K562 (cell line): ENCODE data around the gene NDUFB7. TPM values are rescaled to one million over a fixed set of nuclear protein-coding genes. Genes with fewer than 3 reads are reported as not detected.

Experiments
- BCOR ChIP-seq: fragments of 450-650 bp; IDR thresholded peaks from 2 replicates; pipeline ENCODE4 v1.6.1; 2016
- BRD4 ChIP-seq: fragments of 200-600 bp; sonication (generic); IDR thresholded peaks from 2 replicates; pipeline ENCODE4 v1.6.1; 2017; ENCODE audit warnings: inconsistent platforms
- DPF2 ChIP-seq: fragments of 450-650 bp; IDR thresholded peaks from 2 replicates; pipeline ENCODE4 v1.6.1; 2016
- GABPB1 ChIP-seq: sonication (generic); formaldehyde crosslinking; IDR thresholded peaks from 2 replicates; pipeline ENCODE4 v1.8.0; 2022; ENCODE audit warnings: mild to moderate bottlenecking, missing genetic modification reagents
- HDAC1 ChIP-seq, 2 experiments: fragments of 450-650 bp; IDR thresholded peaks; 2 replicates each; pipeline ENCODE4 v1.6.1; 2016 to 2017; ENCODE audit warnings: inconsistent platforms in 1 of 2, mild to moderate bottlenecking in 1 of 2, moderate library complexity in 1 of 2
- HDGF ChIP-seq: fragments of 450-650 bp; IDR thresholded peaks from 2 replicates; pipeline ENCODE4 v1.6.1; 2016
- NFIC ChIP-seq: fragments of 450-650 bp; IDR thresholded peaks from 2 replicates; pipeline ENCODE4 v1.6.1; 2017; ENCODE audit warnings: mild to moderate bottlenecking, inconsistent platforms
- NR0B1 ChIP-seq: fragments of 450-650 bp; IDR thresholded peaks from one replicate; pipeline ENCODE4 v1.6.1; 2018; ENCODE audit warnings: mild to moderate bottlenecking, moderate library complexity; ENCODE audit not compliant: partially characterized antibody
- PBX2 ChIP-seq, 2 experiments: IDR thresholded peaks in 1 of 2; conservative IDR thresholded peaks in 1 of 2; 2 replicates each; pipeline ENCODE4 v1.6.1; 2016; ENCODE audit warnings: low read depth in 2 of 2, mild to moderate bottlenecking in 1 of 2, missing compliant biosample characterization in 1 of 2, missing genetic modification characterization in 1 of 2, moderate library complexity in 1 of 2
- PHF20 ChIP-seq: fragments of 450-650 bp; IDR thresholded peaks from 2 replicates; pipeline ENCODE4 v1.6.1; 2018; ENCODE audit not compliant: partially characterized antibody
- PRDM10 ChIP-seq: fragments of 450-650 bp; IDR thresholded peaks from 2 replicates; pipeline ENCODE4 v1.6.1; 2018; ENCODE audit not compliant: partially characterized antibody
- SMARCA4 ChIP-seq: fragments of 450-650 bp; IDR thresholded peaks from 2 replicates; pipeline ENCODE4 v1.6.1; 2016
- SMARCA5 ChIP-seq: fragments of 450-650 bp; IDR thresholded peaks from 2 replicates; pipeline ENCODE4 v1.6.1; 2016
- TEAD4 ChIP-seq, 2 experiments: sonication (generic) in 1 of 2; formaldehyde crosslinking in 1 of 2; IDR thresholded peaks; 2 replicates each; pipeline versions ENCODE4 v1.6.1 to v1.8.0; 2012 to 2022; ENCODE audit warnings: borderline replicate concordance in 1 of 2, inconsistent platforms in 1 of 2, low read length in 1 of 2, mild to moderate bottlenecking in 1 of 2, missing genetic modification reagents in 1 of 2
- TFAP4 ChIP-seq: sonication (generic); formaldehyde crosslinking; IDR thresholded peaks from 2 replicates; pipeline ENCODE4 v1.8.0; 2022; ENCODE audit warnings: missing genetic modification reagents, mild to moderate bottlenecking, moderate library complexity, borderline replicate concordance
- THRA ChIP-seq: fragments of 450-650 bp; IDR thresholded peaks from 2 replicates; pipeline ENCODE4 v1.6.1; 2017; ENCODE audit warnings: mild to moderate bottlenecking, moderate library complexity
- TRIM28 ChIP-seq: fragments of 450-650 bp; IDR thresholded peaks from 2 replicates; pipeline ENCODE4 v1.6.1; 2017
- polyA plus RNA-seq, 8 experiments: library from polyadenylated mRNA; depleted of rRNA in 4 of 8; stranded (reverse) in 5 of 8; unstranded in 3 of 8; fragments of >200 nt; fragmentation: Nextera tagmentation in 2 of 8; fragmentation: Illumina TruSeq in 1 of 8; extraction: Ambion mirVana in 2 of 8; extraction: Trizol in 1 of 8; gene quantifications; 2 replicates each; pipeline versions ENCODE4 v1.2.1 to v1.2.3, GENCODE V29; 2011 to 2014; ENCODE audit warnings: inconsistent platforms in 1 of 8, missing spikeins in 1 of 8
- total RNA-seq, 7 experiments: library from RNA; depleted of rRNA in 6 of 7; stranded (reverse); fragments of >200 nt in 6 of 7; fragmentation: Illumina TruSeq in 2 of 7; extraction: Trizol in 2 of 7; gene quantifications; 2 replicates each; pipeline versions ENCODE4 v1.2.1 to v1.2.3, GENCODE V29; 2011 to 2021; ENCODE audit warnings: low replicate concordance in 1 of 7

The NDUFB7 gene
- total and polyA plus RNA-seq, 9 of the 15 experiments (the other 6 are each of a cell fraction or from before 2014, with no cell fraction given) = 14.9 to 842 (median 137) TPM

GRCh38 chr19:14528419-14529253 is 43.2 kb downstream of the NDUFB7 start (continued):
- TF ChIP-seq BCOR (peak; percentile 95), PRDM10 (peak; percentile 95), NFIC (0 out of 2 replicates have a peak, but pooled peaks have one; percentile 5), HDGF (0 out of 2 replicates have a peak, but pooled peaks have one; percentile 16), NR0B1 (no peak), PHF20 (peak; percentile 51), TFAP4 (CRISPR knock-in tag) (peak; percentile 70; the same call in 1 of the 2 replicates), BRD4 (no peak), GABPB1 (CRISPR knock-in tag) (no peak), TRIM28 (peak; percentile 57; the same call in 1 of the 2 replicates), PBX2 (CRISPR knock-in tag; IDR thresholded peaks at IDR 0.05; ENCODE audit: low read depth) (no peak), PBX2 (tag; conservative IDR thresholded peaks at IDR 0.05; ENCODE audit: low read depth) (peak; percentile 99), SMARCA4 (peak; percentile 50; the same call in 1 of the 2 replicates), TEAD4 (IDR thresholded peaks at IDR 0.05; ENCODE audit: low read length) (0 out of 2 replicates have a peak, but pooled peaks have one; percentile 9), TEAD4 (CRISPR knock-in tag; IDR thresholded peaks at IDR 0.05; ENCODE audit: borderline replicate concordance) (no peak), DPF2 (peak; percentile 65), SMARCA5 (peak; percentile 88), THRA (no peak), HDAC1 (IDR thresholded peaks at IDR 0.05) (0 out of 4 replicates have a peak, but pooled peaks of 1 of the 2 experiments have one; percentile 22)
